CD4-positive, alpha-beta T cell treated with Interleukin-21 for 1 hour (primary cell): Measurements from ENCODE around the gene XRRA1.
A peak's percentile ranks its signal among the peaks of the same experiment; 100 is the strongest.
"Not testable (repeated sequence)": the region's sequence is repeated elsewhere in the genome, so short reads cannot be mapped to it uniquely, and the experiment has no call there.

Source experiments
- DNase-seq: peaks from one replicate; pipeline ENCODE4 v3.0.0-alpha.2; 2020

The XRRA1 gene, protein sequence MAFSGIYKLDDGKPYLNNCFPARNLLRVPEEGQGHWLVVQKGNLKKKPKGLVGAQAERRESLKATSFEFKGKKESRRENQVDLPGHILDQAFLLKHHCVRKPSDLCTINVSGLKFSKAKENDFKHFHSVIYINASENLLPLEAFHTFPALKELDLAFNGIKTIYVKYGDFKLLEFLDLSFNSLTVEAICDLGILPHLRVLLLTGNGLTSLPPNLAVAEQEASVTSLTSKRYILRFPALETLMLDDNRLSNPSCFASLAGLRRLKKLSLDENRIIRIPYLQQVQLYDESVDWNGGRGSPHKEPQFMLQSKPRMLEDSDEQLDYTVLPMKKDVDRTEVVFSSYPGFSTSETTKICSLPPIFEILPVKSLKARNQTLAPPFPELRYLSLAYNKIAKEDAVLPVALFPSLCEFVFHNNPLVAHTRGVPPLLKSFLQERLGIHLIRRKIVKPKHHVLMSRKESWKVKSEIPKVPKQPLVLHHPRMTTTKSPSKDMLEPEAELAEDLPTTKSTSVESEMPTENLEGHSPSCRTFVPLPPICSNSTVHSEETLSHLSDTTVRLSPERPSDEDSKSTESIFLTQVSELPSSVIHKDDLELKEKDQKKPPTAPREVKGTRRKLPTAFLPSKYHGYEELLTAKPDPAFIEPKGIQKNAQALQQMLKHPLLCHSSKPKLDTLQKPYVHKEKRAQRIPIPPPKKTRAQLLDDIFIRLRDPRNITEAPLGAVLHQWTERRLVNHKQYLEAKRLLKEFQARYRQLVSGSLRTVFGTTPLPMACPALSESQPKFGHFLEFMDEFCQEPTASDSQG

GRCh38 chr11:74948898-74949752 is at the start of gene XRRA1, which contains the start of gene SPCS2:
TSS of gene XRRA1 (minus strand) at chr11:74949091. CDS start at chr11:74940878, 8,213 bp downstream.
TSS of gene SPCS2 (plus strand) at chr11:74949266. CDS start at chr11:74949286, 20 bp downstream.
- peak; percentile 98 for DNase-seq

GRCh38 chr11:74992852-74993251 is 44.0 kb upstream of the XRRA1 start:
- no peak for DNase-seq

DNA sequence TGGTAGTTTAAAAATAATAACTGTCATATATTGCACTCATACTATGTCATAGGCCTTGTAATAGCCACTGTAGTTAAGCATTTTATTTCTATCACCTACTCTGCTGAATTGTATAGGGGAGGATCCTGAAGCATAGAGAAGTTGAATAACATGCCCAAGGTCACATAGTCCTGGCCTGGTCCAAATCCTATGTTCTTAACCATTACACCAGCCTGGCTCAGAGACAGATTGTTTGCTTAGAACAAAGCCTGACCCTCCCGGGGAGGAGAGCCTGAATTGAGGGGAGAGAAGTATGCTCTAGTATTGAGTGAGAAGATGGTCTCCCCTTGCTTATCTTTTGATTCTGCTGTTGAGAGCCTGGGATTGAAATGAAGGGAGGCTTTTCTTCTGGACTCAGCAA is 42.0 kb upstream of the XRRA1 start:
- DNase-seq, result no peak

GRCh38 chr11:74990150-74990549 is 41.3 kb upstream of the XRRA1 start:
- DNase-seq, result not testable (repeated sequence)

GRCh38 chr11:74989260-74989638 is 40.4 kb upstream of the XRRA1 start:
- DNase-seq, result no peak

DNA sequence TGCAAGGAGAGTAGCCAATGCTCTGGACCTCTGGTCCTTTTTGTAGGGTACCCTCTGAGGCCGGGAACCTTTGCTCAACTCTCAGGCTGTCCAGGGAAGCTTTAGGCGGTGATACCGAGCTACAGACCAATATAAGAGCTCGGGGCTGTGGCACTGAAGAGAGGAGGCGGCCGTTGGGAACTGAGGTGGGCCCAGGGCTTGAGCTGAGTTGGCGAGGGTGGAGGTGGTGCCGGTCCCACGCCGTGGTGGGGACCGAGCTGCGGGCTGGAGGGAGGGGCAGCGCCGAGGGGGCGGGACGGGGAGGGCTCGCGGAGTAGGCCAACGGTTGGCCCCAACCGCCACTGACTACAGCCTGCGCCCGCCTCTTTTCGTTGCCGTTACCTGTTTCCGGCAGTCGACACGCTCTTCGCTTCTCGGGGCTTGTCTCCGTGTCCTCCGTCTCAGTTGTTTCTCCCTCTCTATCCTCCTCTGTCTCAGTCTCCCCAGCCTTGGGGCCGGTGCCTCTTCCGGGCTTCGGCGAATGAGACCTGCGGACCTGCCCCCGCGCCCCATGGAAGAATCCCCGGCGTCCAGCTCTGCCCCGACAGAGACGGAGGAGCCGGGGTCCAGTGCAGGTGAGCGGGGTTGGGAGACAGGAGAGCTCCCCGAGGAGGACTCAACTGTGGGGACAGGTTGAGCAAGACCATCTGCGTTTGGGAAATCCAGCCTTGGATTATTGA is 39.8 kb upstream of the XRRA1 start, which contains the start of gene NEU3:
TSS of gene NEU3 (plus strand) at position 393 of the 719 bp plus-strand sequence. CDS start at position 521, 128 bp downstream.
- DNase-seq, result peak; percentile 86

DNA sequence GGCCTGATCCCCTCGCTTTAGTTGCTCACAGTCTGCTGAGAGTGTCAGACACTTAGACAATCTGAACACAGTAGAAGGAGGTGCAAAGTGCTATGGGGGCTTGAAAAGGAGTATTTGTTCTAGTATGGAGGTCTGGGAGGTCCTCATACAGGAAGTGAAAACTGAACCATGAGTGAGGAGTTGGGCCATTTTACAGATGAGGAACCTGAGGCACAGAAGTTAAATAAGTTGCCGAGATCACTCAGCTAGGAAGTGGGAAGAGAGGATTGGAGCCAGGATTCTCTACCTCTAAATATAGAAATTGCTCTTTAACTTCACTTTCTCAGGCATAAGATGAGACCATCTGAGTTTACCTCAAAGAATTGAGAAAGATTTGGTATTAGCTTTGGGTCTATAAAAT is 35.8 kb upstream of the XRRA1 start:
- DNase-seq, result no peak

GRCh38 chr11:74984070-74984469 is 35.2 kb upstream of the XRRA1 start:
- DNase-seq, result no peak

- DNase-seq, result no peak
Observed at GRCh38 chr11:74981888-74982287, 33.0 kb upstream of the XRRA1 start.

DNA sequence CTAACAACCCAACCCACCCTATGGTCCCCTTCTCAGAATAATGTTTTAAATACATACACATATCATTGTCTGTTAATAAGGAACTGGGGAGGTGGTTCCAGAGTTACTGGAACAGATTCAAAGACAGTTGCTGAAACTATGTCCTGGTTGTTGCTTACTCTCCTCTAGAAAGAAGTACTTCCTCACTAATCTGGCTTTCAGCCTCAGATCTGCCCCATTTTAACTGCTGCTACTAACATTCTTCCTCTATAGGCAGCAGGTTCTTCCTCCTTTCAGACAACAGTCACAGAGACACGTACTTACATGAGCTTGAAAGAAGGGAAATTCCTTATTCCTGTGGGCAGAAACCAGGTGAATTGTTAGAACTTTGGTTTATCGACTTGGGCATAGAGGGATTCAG is 31.7 kb upstream of the XRRA1 start:
- DNase-seq, result no peak

- DNase-seq, result no peak
Observed at GRCh38 chr11:74978041-74978440, 29.1 kb upstream of the XRRA1 start.

DNA sequence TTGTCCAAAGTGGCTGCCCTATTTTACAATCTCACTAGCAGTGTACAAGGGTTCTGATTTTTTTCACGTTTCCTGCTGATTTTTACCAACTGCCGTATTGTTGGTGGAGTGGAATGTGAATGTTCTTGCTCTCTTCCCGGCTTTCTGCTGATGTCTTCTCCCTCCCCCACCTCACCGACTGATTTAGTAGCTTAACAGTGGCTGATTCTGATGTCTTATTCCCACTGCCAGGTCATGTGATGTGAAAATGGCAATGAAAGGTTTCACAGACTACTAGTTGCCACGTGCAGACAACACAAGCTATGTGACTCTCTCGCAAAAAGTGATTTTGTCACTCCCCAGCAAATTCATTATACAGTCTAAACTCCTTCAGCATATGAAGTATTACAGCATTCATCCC is 22.5 kb upstream of the XRRA1 start:
- no peak for DNase-seq

DNA sequence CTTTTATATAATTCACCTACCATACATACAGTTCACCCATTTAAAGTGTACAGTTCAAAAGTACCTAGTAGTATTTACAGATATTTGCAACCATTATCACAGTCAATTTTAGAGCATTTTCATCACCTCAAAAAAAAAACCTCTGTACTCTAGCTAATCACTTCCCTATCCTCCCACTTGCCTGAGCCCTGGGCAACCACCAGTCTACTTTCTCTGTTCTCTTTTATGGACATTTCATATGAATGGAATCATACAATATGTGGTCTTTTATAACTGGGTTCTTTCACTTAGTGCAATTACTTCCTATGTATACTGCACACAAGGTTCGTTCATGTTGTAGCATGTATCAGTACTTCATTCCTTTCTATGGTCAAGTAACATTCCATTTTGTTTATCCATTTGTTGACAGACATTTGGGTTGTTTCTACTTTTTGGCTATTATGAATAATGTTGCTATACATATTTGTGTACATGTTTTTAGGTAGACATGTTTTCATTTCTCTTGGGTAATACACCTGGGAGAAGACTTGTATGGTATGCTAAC is 22.0 kb upstream of the XRRA1 start:
- no peak for DNase-seq

DNA sequence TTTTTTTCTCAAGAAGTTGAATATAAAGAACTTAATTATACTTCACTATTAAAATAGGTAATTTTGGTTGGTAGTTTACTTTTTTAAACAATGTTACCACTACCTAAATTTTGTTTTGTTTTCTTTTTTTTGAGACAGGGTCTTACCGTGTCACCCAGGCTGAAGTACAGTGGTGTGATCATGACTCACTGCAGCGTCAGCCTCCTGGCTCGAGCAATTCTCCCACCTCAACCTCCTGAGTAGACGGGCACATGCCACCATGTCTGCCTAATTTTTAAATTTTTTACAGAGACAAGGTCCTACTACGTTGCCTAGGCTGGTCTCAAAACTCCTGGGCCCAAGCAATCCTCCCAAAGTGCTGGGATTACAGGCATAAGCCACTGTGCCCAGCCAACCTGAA is 17.8 kb upstream of the XRRA1 start:
- DNase-seq, result no peak

DNA sequence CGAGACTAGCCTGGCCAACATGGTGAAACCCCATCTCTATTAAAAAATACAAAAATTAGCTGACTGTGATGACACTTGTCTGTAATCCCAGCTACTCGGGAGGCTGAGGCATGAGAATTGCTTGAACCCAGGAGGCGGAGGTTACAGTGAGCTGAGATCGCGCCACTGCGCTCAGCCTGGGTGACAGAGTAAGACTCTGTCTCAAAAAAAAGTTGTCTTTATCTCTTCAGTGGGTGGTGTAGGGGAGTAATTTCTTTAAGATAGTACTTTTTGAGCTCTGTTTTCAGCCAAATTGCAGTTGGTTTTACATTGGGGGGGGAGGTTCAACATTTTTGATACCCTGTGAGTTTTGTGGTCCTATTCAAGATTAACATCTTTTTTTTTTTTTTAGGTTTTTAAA is 11.2 kb upstream of the XRRA1 start:
- not testable (repeated sequence) for DNase-seq

DNA sequence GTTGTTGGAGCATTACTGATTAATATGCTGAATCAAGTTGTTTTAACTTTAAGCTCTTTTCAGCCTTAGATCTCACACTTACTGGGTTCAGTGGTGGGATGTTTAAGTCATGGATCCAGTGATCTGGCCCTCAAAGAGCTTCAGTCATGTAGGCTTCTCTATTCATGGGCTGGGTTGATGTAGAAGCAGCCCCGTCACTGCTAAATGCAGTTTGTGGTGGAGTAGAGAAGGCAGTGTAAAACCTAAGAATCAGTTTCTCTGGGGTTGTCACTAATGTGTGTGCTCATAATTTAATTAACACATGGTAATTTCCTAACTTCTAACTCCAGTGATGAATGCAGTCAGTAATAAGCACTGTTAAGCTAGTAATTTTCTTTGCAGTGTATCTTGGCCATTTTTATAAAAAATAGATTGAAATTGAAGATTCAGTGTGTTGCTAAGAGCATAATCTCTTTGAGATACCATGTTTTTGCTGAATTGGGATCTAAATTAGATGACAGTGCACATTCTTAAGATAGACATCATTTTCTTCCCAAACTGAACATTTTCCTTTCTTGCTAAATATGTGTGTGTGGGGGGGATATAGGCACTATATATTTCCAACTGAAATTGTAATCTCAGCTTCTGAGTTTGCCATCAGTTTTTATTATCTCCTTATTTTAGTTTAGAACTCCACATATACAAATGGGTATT is 9.2 kb upstream of the XRRA1 start:
- DNase-seq, result no peak

DNA sequence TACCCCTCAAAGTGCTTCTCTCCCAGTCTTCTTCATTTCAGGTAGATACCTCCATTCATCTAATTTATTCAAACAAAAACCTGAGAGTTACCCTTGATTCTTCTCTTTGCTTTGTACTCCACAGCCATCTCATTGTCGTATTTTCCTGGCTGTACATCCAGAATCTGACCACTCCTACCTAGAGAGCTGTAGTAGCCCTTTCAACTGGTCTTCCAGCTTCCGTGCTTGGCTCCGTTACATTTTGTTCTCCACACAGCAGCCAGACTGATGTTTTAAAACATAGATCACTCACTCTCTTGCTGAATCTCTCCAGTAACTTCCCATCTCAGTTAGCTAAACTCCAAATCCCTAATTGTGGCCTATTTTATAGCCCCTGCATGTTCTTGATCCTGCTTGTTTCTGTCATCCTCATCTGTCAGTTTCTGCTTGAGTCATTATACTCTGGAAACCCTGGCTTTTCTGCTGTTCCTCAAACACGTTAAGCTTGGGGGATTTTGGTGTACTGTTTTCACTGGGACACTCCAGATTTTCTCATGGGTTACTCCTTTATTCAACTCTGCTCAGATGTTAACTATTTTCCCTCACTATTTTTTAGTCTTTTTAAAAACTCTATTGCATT is 7.6 kb upstream of the XRRA1 start:
- no peak for DNase-seq

- DNase-seq, result no peak
Observed at GRCh38 chr11:74954199-74954598, 5.3 kb upstream of the XRRA1 start.

- no peak for DNase-seq
Observed at GRCh38 chr11:74953451-74953850, 4.6 kb upstream of the XRRA1 start.

DNA sequence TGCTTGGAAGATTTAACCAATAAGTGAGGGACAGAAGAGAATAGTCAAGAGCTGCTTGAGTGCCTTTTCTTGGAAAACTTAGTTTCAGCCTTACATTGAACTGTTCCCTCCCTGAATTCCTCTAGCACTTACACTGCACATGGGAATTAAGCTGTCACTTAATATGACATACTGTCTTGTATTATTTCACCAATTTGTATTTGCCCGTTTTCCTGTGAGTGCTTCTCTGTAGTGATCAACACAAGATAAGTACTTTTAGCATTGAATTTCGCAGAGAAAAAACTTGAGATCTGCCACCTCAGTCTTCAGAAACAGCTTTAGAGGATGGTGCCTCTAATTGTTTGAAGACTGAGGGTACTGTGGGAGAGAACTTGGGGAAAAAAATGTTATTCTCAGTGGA is 3.9 kb upstream of the XRRA1 start:
- DNase-seq, result no peak

DNA sequence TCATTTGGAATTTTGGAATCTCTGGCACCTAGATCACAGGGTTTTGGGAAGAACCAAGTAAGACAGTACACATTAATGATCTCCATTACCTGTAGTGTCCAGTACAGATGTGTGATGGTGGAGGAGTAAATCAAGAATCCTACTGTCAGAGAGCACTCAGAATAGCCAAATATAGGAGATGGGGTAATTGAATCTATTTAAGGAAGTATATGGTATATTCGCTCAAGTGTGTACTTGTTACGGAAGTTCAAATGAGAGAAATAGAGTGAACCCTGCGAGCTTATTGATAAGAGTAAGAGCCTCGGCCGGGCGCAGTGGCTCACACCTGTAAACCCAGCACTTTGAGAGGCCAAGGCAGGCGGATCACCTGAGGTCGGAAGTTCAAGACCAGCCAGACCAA is 2.3 kb upstream of the XRRA1 start:
- DNase-seq, result no peak
